ENCODE data around the gene GLS.
"Not testable (repeated sequence)": the region's sequence is repeated elsewhere in the genome, so short reads cannot be mapped to it uniquely, and the experiment has no call there.

Gene GLS

GRCh38 chr2:190990132-190990531 is 109.5 kb downstream of the GLS start:
- DNase-seq (ENCODE audit: low read depth, low spot score), result no peak

DNA sequence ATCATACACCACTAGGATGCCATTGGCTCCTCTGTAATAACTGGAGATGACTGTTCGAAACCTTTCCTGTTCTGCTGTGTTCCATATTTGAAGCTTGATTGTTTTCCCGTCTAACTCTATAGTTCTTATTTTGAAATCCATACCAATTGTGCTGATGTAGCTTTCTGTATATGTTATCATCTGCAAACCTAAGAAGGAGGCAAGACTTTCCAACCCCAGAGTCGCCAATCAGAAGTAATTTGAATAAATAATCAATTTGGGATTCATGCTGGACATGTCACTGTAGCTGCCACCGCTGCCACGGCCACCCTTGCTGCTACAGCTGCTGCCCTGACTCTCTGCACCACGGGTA is 112.6 kb downstream of the GLS start:
- DNase-seq (ENCODE audit: low read depth, low spot score), result no peak

DNA sequence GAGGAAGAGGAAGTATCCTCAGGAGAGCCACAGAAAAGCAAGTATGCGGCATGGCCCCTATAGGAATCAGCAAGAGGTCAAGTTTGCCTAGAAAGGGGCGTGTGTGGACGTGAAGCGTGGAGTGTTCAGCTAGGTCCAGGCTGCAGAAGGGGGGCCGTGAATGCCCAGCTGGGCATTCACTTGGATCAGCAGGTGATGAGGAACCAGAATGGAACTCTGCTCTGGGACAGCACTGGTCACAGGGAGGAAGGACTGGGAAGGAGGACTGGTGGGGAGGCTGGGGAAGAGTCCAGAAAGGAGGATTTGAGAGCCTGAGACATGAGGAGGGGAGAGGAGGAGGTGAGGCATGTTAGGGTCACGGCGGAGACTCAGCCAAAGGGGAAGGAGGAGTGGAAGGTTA is 113.5 kb downstream of the GLS start:
- DNase-seq (ENCODE audit: low read depth, low spot score), result no peak

DNA sequence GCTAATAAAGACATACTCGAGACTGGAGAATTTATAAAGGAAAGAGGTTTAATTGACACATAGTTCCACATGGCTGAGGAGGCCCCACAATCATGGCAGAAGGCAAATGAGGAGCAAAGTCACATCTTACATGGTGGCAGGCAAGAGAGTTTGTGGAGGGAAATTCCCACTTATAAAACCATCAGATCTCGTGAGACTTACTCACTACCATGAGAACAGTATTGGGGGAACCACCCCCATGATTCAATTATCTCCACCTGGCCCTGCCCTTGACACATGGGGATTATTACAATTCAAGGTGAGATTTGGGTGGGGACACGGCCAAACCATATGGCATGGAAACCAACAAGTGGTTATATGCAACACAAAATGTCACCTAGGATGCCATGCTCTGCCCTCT is 114.7 kb downstream of the GLS start:
- not testable (repeated sequence) for DNase-seq (ENCODE audit: low read depth, low spot score)

- no peak for DNase-seq (ENCODE audit: low read depth, low spot score)
Observed at GRCh38 chr2:190996338-190996946, 115.8 kb downstream of the GLS start.

GRCh38 chr2:190996947-190997346 is 116.3 kb downstream of the GLS start:
- no peak for DNase-seq (ENCODE audit: low read depth, low spot score)

DNA sequence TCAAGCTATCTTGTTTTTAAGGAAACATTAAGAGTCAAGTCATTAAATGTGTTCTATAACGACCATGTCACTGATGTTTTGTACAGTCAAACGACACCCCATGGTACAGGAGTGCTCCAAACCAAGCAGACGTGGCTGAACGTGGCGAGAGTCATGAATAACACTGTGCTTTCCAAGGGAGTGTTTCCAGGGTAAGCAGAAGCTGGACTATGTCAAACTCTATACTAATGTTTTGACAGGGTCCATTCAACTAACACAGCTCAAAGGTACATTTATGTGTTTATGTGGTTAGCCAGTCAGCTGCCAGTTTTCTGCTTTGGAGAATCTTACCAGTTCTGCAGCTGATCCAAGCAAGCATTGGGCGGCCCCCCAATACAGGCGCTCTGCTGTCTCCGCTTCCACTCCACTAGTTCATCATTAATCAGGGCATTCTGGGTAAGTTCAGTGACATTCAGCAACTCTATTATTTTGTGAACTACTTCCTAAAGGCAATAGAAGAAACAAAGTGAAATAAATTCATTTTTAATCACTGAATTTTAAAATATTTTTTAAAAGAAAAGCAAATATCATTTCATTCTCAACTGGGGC is 117.0 kb downstream of the GLS start:
- DNase-seq (ENCODE audit: low read depth, low spot score), result no peak

DNA sequence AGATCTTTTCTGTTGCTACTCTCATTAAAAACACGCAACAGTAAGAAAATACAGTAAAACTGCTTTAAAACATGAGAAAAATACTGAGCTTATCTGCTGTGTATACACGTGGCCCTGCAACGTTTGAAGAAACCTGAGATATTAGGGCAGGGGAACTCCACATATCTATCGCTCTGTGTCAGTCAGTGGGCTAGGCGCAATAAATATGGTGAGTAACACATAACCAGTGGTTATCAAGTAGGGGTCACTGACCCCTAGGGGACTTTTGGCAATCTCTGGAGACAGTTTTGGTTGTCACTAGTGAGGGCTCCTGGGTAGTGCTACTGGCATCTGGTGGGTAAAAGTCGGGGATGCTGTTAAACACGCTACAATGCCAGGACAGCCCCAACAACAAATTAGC is 118.4 kb downstream of the GLS start:
- DNase-seq (ENCODE audit: low read depth, low spot score), result no peak

DNA sequence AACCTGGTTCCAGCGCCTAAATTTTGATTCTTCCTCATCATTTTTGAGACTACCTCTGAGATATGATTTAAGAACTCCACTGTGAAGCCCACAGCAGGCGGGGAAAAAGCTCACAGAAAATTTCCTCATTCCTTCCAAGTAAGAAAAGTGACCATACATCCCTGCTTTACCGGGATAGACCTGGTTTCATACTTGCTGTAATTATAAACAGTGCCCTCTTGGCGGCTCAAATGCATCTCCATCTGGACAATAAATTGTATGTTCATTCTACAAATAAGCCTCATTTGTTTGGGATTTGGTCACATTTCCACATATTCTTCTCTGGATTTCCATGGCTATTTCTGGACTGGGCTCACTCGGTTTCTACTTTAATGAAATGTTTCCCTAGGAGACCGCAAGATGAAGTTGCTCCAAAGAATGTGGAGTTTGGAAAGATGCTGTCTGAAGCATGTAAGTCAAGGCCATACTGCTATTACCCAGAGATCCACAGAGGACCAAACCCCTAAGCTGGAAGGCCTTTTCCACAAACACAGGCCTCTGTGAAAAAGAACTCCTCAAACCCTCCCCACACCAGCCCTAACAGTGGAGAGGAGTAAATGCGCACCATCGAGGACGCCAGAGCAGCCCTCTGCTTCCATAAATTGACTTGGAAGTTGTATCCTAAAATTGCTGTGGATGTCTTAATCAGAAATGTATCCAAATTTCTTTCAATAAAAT is 119.5 kb downstream of the GLS start:
- no peak for DNase-seq (ENCODE audit: low read depth, low spot score)

DNA sequence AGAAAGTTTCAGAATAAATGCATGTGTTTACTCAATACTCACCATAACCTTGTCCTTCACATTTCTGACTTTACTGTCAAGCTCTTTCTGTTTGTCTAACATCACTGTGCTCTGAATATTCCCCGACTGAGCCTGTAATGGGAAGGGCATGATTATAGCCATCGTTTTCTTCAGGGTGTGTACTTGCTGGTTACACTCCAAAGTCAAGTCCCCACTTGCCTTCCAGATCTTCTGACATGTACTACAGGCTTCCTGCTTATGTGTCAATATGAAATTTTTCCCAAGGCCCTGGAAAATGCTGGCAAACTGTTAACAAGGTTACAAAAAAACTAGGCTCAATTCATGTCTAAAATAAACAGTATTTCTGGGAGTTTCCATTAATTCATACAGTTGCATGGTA is 120.4 kb downstream of the GLS start:
- DNase-seq (ENCODE audit: low read depth, low spot score), result no peak

DNA sequence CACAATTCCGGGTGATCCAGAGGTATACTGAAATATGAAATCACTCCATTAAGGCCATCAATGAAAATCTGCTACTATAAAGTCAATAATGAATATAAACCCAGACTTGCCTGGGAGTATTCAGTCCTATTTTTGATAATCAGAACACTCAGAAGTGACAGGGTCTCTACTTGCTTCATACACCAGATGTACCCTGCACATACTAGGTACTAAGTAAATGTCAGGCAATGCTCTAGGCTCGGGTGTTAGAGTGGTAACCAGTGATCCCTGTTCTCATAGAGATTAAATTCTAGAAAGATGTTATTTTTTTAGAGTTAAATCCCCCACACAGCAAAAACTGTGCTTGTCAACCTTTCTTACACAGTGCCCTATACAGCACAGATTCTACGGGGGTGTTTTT is 121.0 kb downstream of the GLS start:
- no peak for DNase-seq (ENCODE audit: low read depth, low spot score)

- no peak for DNase-seq (ENCODE audit: low read depth, low spot score)
Observed at GRCh38 chr2:191003405-191004309, 123.0 kb downstream of the GLS start.

DNA sequence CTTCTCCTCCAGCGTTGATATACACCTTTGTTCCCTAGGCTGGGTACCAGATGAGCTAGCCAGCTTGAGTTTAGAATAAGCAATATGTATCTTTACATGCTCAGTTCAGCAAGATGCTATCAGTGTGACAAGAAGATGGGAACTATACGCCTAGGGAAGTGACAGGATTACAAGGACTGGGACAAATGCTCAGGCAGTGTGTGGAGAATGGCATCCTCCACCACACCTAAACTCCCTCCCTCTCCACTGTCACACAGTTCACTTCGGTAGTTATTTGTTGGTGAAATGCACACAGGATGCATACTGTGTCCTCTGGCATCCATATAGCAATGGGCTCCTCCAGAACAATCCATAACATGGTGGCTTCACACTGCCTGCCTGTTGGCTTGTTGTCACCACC is 125.7 kb downstream of the GLS start:
- DNase-seq (ENCODE audit: low read depth, low spot score), result no peak

- no peak for DNase-seq (ENCODE audit: low read depth, low spot score)
Observed at GRCh38 chr2:191006997-191007783, 126.6 kb downstream of the GLS start.

GRCh38 chr2:191008286-191008685 is 127.7 kb downstream of the GLS start:
- DNase-seq (ENCODE audit: low read depth, low spot score), result no peak

- DNase-seq (ENCODE audit: low read depth, low spot score), result no peak
Observed at GRCh38 chr2:191009541-191010374, 129.1 kb downstream of the GLS start.

- DNase-seq (ENCODE audit: low read depth, low spot score), result no peak
Observed at GRCh38 chr2:191010887-191011885, 130.6 kb downstream of the GLS start.

GRCh38 chr2:191012346-191012745 is 131.7 kb downstream of the GLS start:
- no peak for DNase-seq (ENCODE audit: low read depth, low spot score)

All from activated naive CD8-positive, alpha-beta T cell treated with anti-CD3 and anti-CD28 coated beads, Interleukin-2, amount 50 U/mL, for 16 hours (primary cell).